HG02973 (cell line): ENCODE results near the gene KCNC1.

Source experiments
- ATAC-seq: cut with Tn5 transposase; IDR thresholded peaks from one replicate; pipeline ENCODE4 v1.9.1; 2021; ENCODE audit warnings: moderate library complexity; ENCODE audit not compliant: unreplicated experiment

The KCNC1 gene

GRCh38 chr11:17714870-17715269, 19.7 kb upstream of the KCNC1 start:
- no peak for ATAC-seq

- ATAC-seq: no peak
Measured at GRCh38 chr11:17716807-17717206, 17.8 kb upstream of the KCNC1 start.

GRCh38 chr11:17718015-17718414, 16.6 kb upstream of the KCNC1 start:
- ATAC-seq: no peak

- no peak for ATAC-seq
Measured at GRCh38 chr11:17718510-17718962, 16.0 kb upstream of the KCNC1 start.

- ATAC-seq: no peak
Measured at GRCh38 chr11:17719028-17719937, 15.3 kb upstream of the KCNC1 start, which contains the start of gene MYOD1. MYOD1 (plus strand) TSS chr11:17719571; CDS start chr11:17719783, 212 bp downstream.

- no peak for ATAC-seq
Measured at GRCh38 chr11:17719938-17720795, 14.4 kb upstream of the KCNC1 start.

- no peak for ATAC-seq
Measured at GRCh38 chr11:17720796-17721171, 13.8 kb upstream of the KCNC1 start.

- no peak for ATAC-seq
Measured at GRCh38 chr11:17721242-17721999, 13.2 kb upstream of the KCNC1 start.

- ATAC-seq: no peak
Measured at GRCh38 chr11:17722000-17722643, 12.5 kb upstream of the KCNC1 start.

GRCh38 chr11:17724020-17724908, 10.3 kb upstream of the KCNC1 start:
- ATAC-seq: no peak

- no peak for ATAC-seq
Measured at GRCh38 chr11:17725174-17725573, 9.4 kb upstream of the KCNC1 start.

GRCh38 chr11:17730137-17730536, 4.4 kb upstream of the KCNC1 start:
- no peak for ATAC-seq

- peak; percentile 68 for ATAC-seq
Measured at GRCh38 chr11:17730608-17731462, 3.7 kb upstream of the KCNC1 start.

- ATAC-seq: no peak
Measured at GRCh38 chr11:17733261-17733660, 1.3 kb upstream of the KCNC1 start.

GRCh38 chr11:17734986-17735817, 621 bp downstream of the KCNC1 start:
- peak; percentile 46 for ATAC-seq

- ATAC-seq: no peak
Measured at GRCh38 chr11:17735818-17736578, 1.4 kb downstream of the KCNC1 start.

GRCh38 chr11:17736579-17736893, 2.0 kb downstream of the KCNC1 start:
- ATAC-seq: no peak
